Adrenal gland (tissue), 12 donors: ENCODE results near the gene ANXA1. TPM values are rescaled to one million over a fixed set of nuclear protein-coding genes. Genes with fewer than 3 reads are reported as not detected.
A peak's percentile ranks its signal among the peaks of the same experiment; 100 is the strongest.
"Not testable (repeated sequence)": the region's sequence is repeated elsewhere in the genome, so short reads cannot be mapped to it uniquely, and the experiment has no call there.

Source experiments
- DNase-seq, 7 donors: peaks; one replicate each; pipeline ENCODE4 v3.0.0-alpha.2; 2019 to 2020
- H3K27ac ChIP-seq, 5 donors: fragments of 200-600 bp; sonication (generic) in 4 of 5; 1 replicate in 3 of 5; 2 replicates in 2 of 5; pipeline versions ENCODE4 v1.5.1 to v1.8.0; 2016 to 2020; ENCODE audit warnings: mild to moderate bottlenecking in 1 of 5
- H3K27me3 ChIP-seq: fragments of 200-600 bp; 2 replicates; pipeline ENCODE4 v1.8.0; 2021
- H3K36me3 ChIP-seq, 2 donors: fragments of 200-600 bp; replicated peaks in 1 of 2; 1 replicate in 1 of 2; 2 replicates in 1 of 2; pipeline versions ENCODE4 v1.5.1 to v1.8.0; 2018 to 2022
- H3K4me1 ChIP-seq, 2 donors: fragments of 200-600 bp; replicated peaks in 1 of 2; 1 replicate in 1 of 2; 2 replicates in 1 of 2; pipeline versions ENCODE4 v1.5.1 to v1.8.0; 2018 to 2021
- H3K4me3 ChIP-seq, 4 donors: fragments of 200-600 bp; sonication (generic) in 3 of 4; one replicate each; pipeline ENCODE4 v1.5.1; 2016 to 2018
- H3K9me3 ChIP-seq, 3 donors: fragments of 200-600 bp; sonication (generic) in 1 of 3; replicated peaks in 1 of 3; 1 replicate in 2 of 3; 2 replicates in 1 of 3; pipeline versions ENCODE4 v1.5.1 to v1.8.0; 2016 to 2021
- POLR2A ChIP-seq, 2 donors: fragments of 450-650 bp; IDR thresholded peaks; one replicate each; pipeline ENCODE4 v1.6.1; 2017; ENCODE audit warnings: antibody characterized with exemption in 2 of 2, mild to moderate bottlenecking in 2 of 2, moderate library complexity in 1 of 2
- WGBS, 4 donors: extraction: QIAGEN DNeasy Blood & Tissue Kit in 2 of 4; methylation state at CpG; one replicate each; pipeline versions ENCODE4 v1.1.5 to v1.1.7; 2013 to 2017; 5-methylcytosine and 5-hydroxymethylcytosine counted together
- intact Hi-C, 2 donors: fragments of 100-400 bp; cut with DNase I; formaldehyde crosslinking; loops; one replicate each; pipeline versions ENCODE4 v1.14.1 to v1.15.0; 2022 to 2023
- polyA plus RNA-seq, 3 donors: library from polyadenylated mRNA; stranded (reverse); fragments of 200-250 nt in 2 of 3; fragments of 350-450 nt in 1 of 3; fragmentation: Illumina TruSeq in 1 of 3; extraction: RNeasy Lipid Tissue Mini Kit (QIAGEN cat#74804) in 1 of 3; gene quantifications; one replicate each; pipeline ENCODE4 v1.2.3, GENCODE V29; 2013 to 2014
- total RNA-seq, 9 donors: library from RNA; depleted of rRNA in 4 of 9; stranded (reverse); fragments of >200 nt in 4 of 9; fragments of 120-200 nt in 1 of 9; fragmentation: NEBNext Ultra II Directional in 1 of 9; extraction: Animal tissue kit (Norgen Biotek cat#: 25700) in 1 of 9; gene quantifications; one replicate each; pipeline versions ENCODE4 v1.1.0 to v1.2.4, GENCODE V29; 2013 to 2023
- TF ChIP-seq, protein P1 (sequence below), 6 experiments: fragments of 450-650 bp in 4 of 6; fragments of 200-600 bp in 2 of 6; sonication (generic) in 1 of 6; IDR thresholded peaks; 1 replicate in 5 of 6; 2 replicates in 1 of 6; pipeline versions ENCODE4 v1.5.1 to v1.8.0; 2016 to 2021; ENCODE audit warnings: antibody characterized with exemption in 6 of 6, mild to moderate bottlenecking in 2 of 6, moderate library complexity in 1 of 6
- donor health status: healthy with polysubstance abuse.
- donor health status: Bipolar disorder and iron deficiency.
- donor health status: DM: yes; HTN: yes; CAD: no.
- donor health status: DM: no; HTN: no; CAD: no.
- donor health status: DM: no; HTN: no; CAD: no.
- donor health status: DM: yes; HTN: yes; CAD: no.

The ANXA1 gene
- total and polyA plus RNA-seq, 12 donors: 16.5 to 114 (median 63.4) TPM

GRCh38 chr9:73183428-73183827, 31.8 kb downstream of the ANXA1 start:
- Histone ChIP-seq H3K4me1 (peaks cover 0 to 11% of the 10 kb centered on the region in 2 donors), H3K9me3 (peaks cover 0 to 12% (median 0%) of the 10 kb centered on the region in 3 donors), H3K36me3 (no peaks in the 10 kb centered on the region), H3K27me3 (no peaks in the 10 kb centered on the region), H3K27ac (no peak overlapping the region), H3K4me3 (no peak overlapping the region)
- no peak for DNase-seq
- intact Hi-C loops: loop anchor here in 1 of 2 donors (5.0 kb wide), 1 partner anchor 76 kb away; no protein-coding TSS in a partner anchor
- TF ChIP-seq, protein P1, sequence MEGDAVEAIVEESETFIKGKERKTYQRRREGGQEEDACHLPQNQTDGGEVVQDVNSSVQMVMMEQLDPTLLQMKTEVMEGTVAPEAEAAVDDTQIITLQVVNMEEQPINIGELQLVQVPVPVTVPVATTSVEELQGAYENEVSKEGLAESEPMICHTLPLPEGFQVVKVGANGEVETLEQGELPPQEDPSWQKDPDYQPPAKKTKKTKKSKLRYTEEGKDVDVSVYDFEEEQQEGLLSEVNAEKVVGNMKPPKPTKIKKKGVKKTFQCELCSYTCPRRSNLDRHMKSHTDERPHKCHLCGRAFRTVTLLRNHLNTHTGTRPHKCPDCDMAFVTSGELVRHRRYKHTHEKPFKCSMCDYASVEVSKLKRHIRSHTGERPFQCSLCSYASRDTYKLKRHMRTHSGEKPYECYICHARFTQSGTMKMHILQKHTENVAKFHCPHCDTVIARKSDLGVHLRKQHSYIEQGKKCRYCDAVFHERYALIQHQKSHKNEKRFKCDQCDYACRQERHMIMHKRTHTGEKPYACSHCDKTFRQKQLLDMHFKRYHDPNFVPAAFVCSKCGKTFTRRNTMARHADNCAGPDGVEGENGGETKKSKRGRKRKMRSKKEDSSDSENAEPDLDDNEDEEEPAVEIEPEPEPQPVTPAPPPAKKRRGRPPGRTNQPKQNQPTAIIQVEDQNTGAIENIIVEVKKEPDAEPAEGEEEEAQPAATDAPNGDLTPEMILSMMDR (IDR thresholded peaks at IDR 0.05): no peak
- no peak for TF ChIP-seq POLR2A (IDR thresholded peaks at IDR 0.05)

DNA sequence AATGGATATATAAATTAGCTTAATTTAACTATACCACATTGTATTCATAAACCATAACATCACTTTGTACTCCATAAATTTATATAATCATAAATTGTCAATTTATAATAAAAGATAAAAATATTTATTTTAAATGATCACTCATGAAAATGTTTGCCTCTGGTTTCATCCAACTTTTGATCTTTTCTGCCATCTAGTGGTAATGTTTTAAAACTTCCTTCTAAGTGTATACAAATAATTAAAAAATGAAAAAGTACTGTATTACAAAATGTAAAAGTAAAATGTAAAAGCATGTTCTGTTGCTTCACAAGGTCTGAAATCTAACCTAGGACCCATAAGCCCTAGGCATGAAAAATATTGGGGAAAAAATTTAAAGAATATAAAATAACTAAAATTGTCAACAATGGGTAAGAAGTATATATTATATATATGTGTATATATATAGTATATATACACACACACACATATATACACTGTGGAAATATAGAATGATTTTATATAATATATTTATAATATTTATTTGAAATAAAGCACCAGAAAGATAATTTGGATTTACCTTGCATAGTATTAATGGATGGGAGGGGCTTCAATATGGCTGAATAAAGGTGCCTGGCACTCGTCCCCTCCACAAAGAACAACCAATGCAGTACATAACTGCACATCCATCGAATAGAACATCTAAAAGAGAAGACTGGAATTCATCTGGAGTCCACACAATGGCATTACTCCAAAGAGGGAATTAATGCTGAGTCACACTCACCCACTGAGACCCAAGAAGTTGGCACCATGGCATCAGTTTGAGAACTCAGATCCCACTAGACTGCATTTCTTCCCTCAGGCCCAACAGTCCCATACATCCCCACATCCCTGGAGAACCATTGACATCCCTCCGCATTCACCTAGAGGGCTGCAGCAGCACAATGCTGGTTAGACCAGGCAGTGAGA, 32.5 kb downstream of the ANXA1 start:
- H3K9me3 ChIP-seq: peaks cover 0 to 12% (median 0%) of the 10 kb centered on the region in 3 donors
- H3K27me3 ChIP-seq: no peaks in the 10 kb centered on the region
- WGBS, 4 donors: 46 to 56% (median 47%) methylated on average over 3 of the region's 3 CpGs
- DNase-seq: no peak
- no peak for TF ChIP-seq POLR2A (IDR thresholded peaks at IDR 0.05)
- TF ChIP-seq, protein P1 (IDR thresholded peaks at IDR 0.05): peak; percentile 45 to 73 (median 59)
- no peak overlapping the region for H3K27ac ChIP-seq
- no peaks in the 10 kb centered on the region for H3K36me3 ChIP-seq
- H3K4me3 ChIP-seq: no peak overlapping the region
- intact Hi-C loops: loop anchor here (2.0 to 5.0 kb wide), 2 partner anchors 77 kb away; no protein-coding TSS in a partner anchor
- H3K4me1 ChIP-seq: peaks cover 0 to 10% of the 10 kb centered on the region in 2 donors

DNA sequence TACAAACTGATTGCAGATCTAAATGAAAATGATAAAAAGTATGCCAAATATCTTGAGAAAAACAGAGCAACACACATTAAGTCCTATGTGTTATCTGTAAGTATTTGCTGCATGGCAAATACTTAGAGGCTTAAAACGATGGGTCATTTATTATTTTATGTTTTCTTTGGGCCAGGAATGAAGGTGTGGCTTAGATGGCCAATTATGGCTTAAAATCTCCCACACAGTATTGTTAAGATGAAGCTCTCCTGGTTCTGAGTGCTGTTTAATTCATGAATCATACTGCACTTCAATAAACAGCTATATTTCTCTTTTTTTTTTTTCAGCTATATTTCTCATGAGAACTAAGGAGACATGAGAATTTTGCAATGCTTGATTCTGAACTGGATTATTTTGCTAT, 39.4 kb downstream of the ANXA1 start:
- H3K36me3 ChIP-seq, H3K4me3 ChIP-seq, DNase-seq, H3K27ac ChIP-seq, H3K27me3 ChIP-seq, H3K4me1 ChIP-seq, intact Hi-C loops: not testable (repeated sequence)
- 29 to 50% (median 42%) methylated on average over 1 of the region's 1 CpG for WGBS, 4 donors
- H3K9me3 ChIP-seq: peaks cover 0 to 12% (median 0%) of the 10 kb centered on the region in 3 donors

GRCh38 chr9:73194284-73194683, 42.6 kb downstream of the ANXA1 start:
- intact Hi-C loops: no loop called here
- Histone ChIP-seq H3K27me3 (peaks cover 6% of the 10 kb centered on the region), H3K36me3 (no peaks in the 10 kb centered on the region), H3K27ac (no peak overlapping the region), H3K9me3 (no peaks in the 10 kb centered on the region), H3K4me3 (no peak overlapping the region), H3K4me1 (no peaks in the 10 kb centered on the region)
- no peak for TF ChIP-seq POLR2A (IDR thresholded peaks at IDR 0.05)
- TF ChIP-seq, protein P1 (IDR thresholded peaks at IDR 0.05): no peak
- 84 to 87% (median 85%) methylated on average over 1 of the region's 1 CpG for WGBS, 4 donors
- no peak for DNase-seq
